Measurements from ENCODE around the gene OR51B5. TPM values are rescaled to one million over a fixed set of nuclear protein-coding genes. Genes with fewer than 3 reads are reported as not detected.
"Not testable (repeated sequence)": the region's sequence is repeated elsewhere in the genome, so short reads cannot be mapped to it uniquely, and the experiment has no call there.

The OR51B5 gene
- total RNA-seq, 2 donors from 2014 or later: 0.49 to 4.2 TPM

DNA sequence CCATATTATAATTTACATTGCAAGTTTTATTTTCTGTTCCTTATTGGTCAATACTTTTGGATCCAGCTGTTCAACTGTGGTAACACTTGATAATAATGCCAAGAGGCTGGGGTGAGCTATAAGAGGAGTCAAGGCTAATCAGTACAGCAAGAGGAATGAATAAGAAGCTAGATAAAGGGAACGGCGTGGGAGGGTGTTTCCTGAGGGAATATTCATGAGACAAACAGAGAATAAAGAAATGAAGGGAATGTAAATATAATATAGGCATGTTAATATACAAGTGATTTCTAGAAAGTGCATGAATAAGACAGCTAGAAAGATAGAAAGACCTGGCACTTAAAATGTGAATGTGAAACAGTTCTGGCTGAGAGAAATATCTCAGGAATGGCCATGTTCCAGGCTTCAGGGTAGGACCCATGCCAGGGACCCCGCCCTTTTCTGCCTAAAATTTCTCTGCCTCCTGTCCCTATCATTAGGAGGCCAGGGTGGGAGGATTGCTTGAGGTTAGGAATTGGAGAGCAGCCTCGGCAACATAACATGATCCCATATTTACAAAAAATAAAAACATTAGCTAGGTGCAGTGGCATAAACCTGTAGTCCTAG is 45.5 kb downstream of the OR51B5 start:
- no peaks in the 10 kb centered on the region for H3K27me3 ChIP-seq (replicated peaks; ENCODE audit: insufficient read depth)
- H3K4me3 ChIP-seq: no peak overlapping the region
- DNase-seq (ENCODE audit: low spot score) (no peak), ATAC-seq (ENCODE audit: insufficient number of reproducible peaks, low FRiP score, low read depth) (no peak)
- no peaks in the 10 kb centered on the region for H3K4me1 ChIP-seq (ENCODE audit: control insufficient read depth in 1 of 2, low read depth in 2 of 2)
- H3K36me3 ChIP-seq: no peaks in the 10 kb centered on the region
- H3K27ac ChIP-seq: no peak overlapping the region
- TF ChIP-seq, protein P1, sequence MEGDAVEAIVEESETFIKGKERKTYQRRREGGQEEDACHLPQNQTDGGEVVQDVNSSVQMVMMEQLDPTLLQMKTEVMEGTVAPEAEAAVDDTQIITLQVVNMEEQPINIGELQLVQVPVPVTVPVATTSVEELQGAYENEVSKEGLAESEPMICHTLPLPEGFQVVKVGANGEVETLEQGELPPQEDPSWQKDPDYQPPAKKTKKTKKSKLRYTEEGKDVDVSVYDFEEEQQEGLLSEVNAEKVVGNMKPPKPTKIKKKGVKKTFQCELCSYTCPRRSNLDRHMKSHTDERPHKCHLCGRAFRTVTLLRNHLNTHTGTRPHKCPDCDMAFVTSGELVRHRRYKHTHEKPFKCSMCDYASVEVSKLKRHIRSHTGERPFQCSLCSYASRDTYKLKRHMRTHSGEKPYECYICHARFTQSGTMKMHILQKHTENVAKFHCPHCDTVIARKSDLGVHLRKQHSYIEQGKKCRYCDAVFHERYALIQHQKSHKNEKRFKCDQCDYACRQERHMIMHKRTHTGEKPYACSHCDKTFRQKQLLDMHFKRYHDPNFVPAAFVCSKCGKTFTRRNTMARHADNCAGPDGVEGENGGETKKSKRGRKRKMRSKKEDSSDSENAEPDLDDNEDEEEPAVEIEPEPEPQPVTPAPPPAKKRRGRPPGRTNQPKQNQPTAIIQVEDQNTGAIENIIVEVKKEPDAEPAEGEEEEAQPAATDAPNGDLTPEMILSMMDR (IDR thresholded peaks at IDR 0.05): no peak
- H3K9me3 ChIP-seq: no peaks in the 10 kb centered on the region

DNA sequence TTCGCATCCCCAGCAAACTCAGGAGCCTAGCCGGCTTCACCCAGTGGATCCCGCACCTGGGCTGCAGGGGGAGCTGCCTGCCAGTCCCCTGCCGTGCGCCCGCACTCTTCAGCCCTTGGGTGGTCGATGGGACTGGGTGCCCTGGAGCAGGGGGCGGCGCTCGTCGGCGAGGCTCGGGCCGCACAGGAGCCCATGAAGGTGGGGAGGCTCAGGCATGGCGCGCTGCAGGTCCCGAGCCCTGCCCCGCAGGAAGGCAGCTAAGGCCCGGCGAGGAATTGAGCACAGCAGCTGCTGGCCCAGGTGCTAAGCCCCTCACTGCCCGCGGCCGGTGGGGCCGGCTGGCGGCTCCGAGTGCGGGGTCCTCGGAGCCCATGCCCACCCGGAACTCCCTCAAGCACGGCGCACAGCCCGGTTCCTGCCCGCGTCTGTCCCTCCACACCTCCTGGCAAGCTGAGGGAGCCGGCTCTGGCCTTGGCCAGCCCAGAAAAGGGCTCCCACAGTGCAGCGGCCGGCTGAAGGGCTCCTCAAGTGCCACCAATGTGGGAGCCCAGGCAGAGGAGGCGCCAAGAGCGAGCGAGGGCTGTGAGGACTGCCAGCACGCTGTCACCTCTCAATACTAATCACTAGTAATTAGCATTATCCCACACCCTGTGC is 48.9 kb downstream of the OR51B5 start:
- not testable (repeated sequence) for DNase-seq (ENCODE audit: low spot score); H3K4me1 ChIP-seq (ENCODE audit: control insufficient read depth in 1 of 2, low read depth in 2 of 2); H3K4me3 ChIP-seq; H3K27ac ChIP-seq; H3K36me3 ChIP-seq; H3K27me3 ChIP-seq (replicated peaks; ENCODE audit: insufficient read depth); H3K9me3 ChIP-seq; ATAC-seq (ENCODE audit: insufficient number of reproducible peaks, low FRiP score, low read depth)

DNA sequence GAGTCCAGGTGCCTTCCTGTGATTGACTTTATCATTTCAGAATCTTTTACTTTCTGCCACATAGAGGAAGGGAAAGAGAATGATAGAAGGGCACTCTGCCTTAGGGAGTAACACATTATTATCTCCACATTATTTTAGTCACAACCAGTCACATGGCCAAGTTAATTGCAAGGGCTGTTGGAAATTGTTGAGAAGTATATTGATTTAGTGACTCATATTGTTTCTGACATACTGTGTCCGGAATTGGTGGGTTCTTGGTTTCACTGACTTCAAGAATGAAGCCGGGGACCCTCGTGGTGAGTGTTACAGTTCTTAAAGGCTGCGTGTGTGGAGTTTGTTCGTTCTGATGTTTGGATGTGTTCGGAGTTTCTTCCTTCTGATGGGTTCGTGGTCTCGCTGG is 50.3 kb downstream of the OR51B5 start:
- H3K27ac ChIP-seq: no peak overlapping the region
- ATAC-seq (ENCODE audit: insufficient number of reproducible peaks, low FRiP score, low read depth) (no peak), DNase-seq (ENCODE audit: low spot score) (no peak)
- H3K4me3 ChIP-seq: no peak overlapping the region
- no peaks in the 10 kb centered on the region for H3K36me3 ChIP-seq
- H3K4me1 ChIP-seq (ENCODE audit: control insufficient read depth in 1 of 2, low read depth in 2 of 2): no peaks in the 10 kb centered on the region
- no peaks in the 10 kb centered on the region for H3K9me3 ChIP-seq
- no peaks in the 10 kb centered on the region for H3K27me3 ChIP-seq (replicated peaks; ENCODE audit: insufficient read depth)
- TF ChIP-seq, protein P1 (IDR thresholded peaks at IDR 0.05): no peak

Other genes with a start within 250 kb of the OR51B5 start
- not detected for gene OR52A5, start 205.2 kb downstream of the OR51B5 start, total RNA-seq
- not detected for gene OR52A1, start 188.8 kb downstream of the OR51B5 start, total RNA-seq
- not detected for gene OR51V1, start 142.8 kb downstream of the OR51B5 start, total RNA-seq
- gene HBB, start 116.5 kb downstream of the OR51B5 start, total RNA-seq: 100 to 1,000 TPM in 1 of 2 donors, 10 to 100 TPM in 1; 10.2 to 257 TPM
- not detected for gene HBD, start 109.0 kb downstream of the OR51B5 start, total RNA-seq
- gene HBG1, start 93.7 kb downstream of the OR51B5 start, total RNA-seq: not detected
- gene HBG2, start 88.7 kb downstream of the OR51B5 start, total RNA-seq: not detected
- not detected for gene HBE1, start 73.6 kb downstream of the OR51B5 start, total RNA-seq
- not detected for gene OR51B4, start 41.6 kb downstream of the OR51B5 start, total RNA-seq
- not detected for gene OR51B2, start 19.2 kb downstream of the OR51B5 start, total RNA-seq
- gene OR51B6, start 8.0 kb upstream of the OR51B5 start, total RNA-seq: not detected
- gene OR51M1, start 40.3 kb upstream of the OR51B5 start, total RNA-seq: not detected
- not detected for gene OR51Q1, start 78.6 kb upstream of the OR51B5 start, total RNA-seq
- not detected for gene OR51I1, start 98.0 kb upstream of the OR51B5 start, total RNA-seq
- gene OR51I2, start 105.8 kb upstream of the OR51B5 start, total RNA-seq: not detected
- not detected for gene OR52D1, start 145.2 kb upstream of the OR51B5 start, total RNA-seq
- 1 to 10 TPM in 1 of 2 donors, under 1 TPM in 1; 0.63 to 1.5 TPM for gene UBQLN3, start 166.4 kb upstream of the OR51B5 start, total RNA-seq
- gene UBQLNL, start 173.2 kb upstream of the OR51B5 start, total RNA-seq: 1 to 10 TPM in 1 of 2 donors, under 1 TPM in 1; 0.56 to 1.4 TPM
- gene OR52H1, start 205.0 kb upstream of the OR51B5 start, total RNA-seq: 1 to 10 TPM in 1 of 2 donors, under 1 TPM in 1; 0.81 to 2.0 TPM
- not detected for gene OR52B6, start 237.4 kb upstream of the OR51B5 start, total RNA-seq

Data from thoracic aorta (tissue), 2 donors.